ENCODE results near the gene KIRREL3.

GRCh38 chr11:126416542-126417090 is 584.0 kb downstream of the KIRREL3 start:
- no peak for TF ChIP-seq POLR2A (IDR thresholded peaks at IDR 0.05)
- TF ChIP-seq CTCF (IDR thresholded peaks at IDR 0.05) = no peak

Data from testis (tissue), 2 donors.